ENCODE measurements around the gene OR4K5.

GRCh38 chr14:19902409-19902808 is 18.0 kb upstream of the OR4K5 start:
- TF ChIP-seq CTCF (IDR thresholded peaks at IDR 0.05; ENCODE audit: insufficient read depth, low read length) (no peak), GABPA (IDR thresholded peaks at IDR 0.05; ENCODE audit: low read depth) (no peak), SPI1 (IDR thresholded peaks at IDR 0.05; ENCODE audit: borderline replicate concordance, low read depth) (no peak)

All from HL-60 (cell line).